Neural cell (in vitro differentiated cells): ENCODE data around the gene HOXC9. TPM values are rescaled to one million over a fixed set of nuclear protein-coding genes. Genes with fewer than 3 reads are reported as not detected.

Source experiments
- H2AFZ ChIP-seq: fragments of 200-600, 300-800 bp; sonication (generic), shearing (Covaris generic); 2 replicates; pipeline ENCODE4 v1.6.0; 2014; ENCODE audit warnings: low read depth, mild to moderate bottlenecking, antibody characterized with exemption, low read length, moderate library complexity
- H3F3A ChIP-seq: fragments of 200-600 bp; shearing (Covaris generic); 2 replicates; pipeline ENCODE4 v1.6.1; 2016; ENCODE audit warnings: mild to moderate bottlenecking, moderate library complexity, mixed read lengths, antibody characterized with exemption, low read length; ENCODE audit not compliant: insufficient read depth, poor library complexity, severe bottlenecking
- H3K27ac ChIP-seq: fragments of 200-600, 300-800 bp; sonication (generic), shearing (Covaris generic); 2 replicates; pipeline ENCODE4 v1.5.1; 2014; ENCODE audit warnings: mild to moderate bottlenecking, low read length, moderate library complexity
- H3K27me3 ChIP-seq: fragments of 300-800, 200-600 bp; sonication (generic), shearing (Covaris generic); 2 replicates; pipeline ENCODE4 v1.6.0; 2014; ENCODE audit warnings: mild to moderate bottlenecking, low read depth, low read length, moderate library complexity; ENCODE audit not compliant: insufficient read depth
- H3K36me3 ChIP-seq: fragments of 300-800, 200-600 bp; sonication (generic), shearing (Covaris generic); 2 replicates; pipeline ENCODE4 v1.5.1; 2014; ENCODE audit warnings: mild to moderate bottlenecking, antibody characterized with exemption, low read length, moderate library complexity; ENCODE audit not compliant: insufficient read depth
- H3K4me2 ChIP-seq: fragments of 300-800, 200-600 bp; sonication (generic), shearing (Covaris generic); 2 replicates; pipeline ENCODE4 v1.6.0; 2014; ENCODE audit warnings: mild to moderate bottlenecking, low read length
- H3K4me3 ChIP-seq: fragments of 300-800, 200-600 bp; sonication (generic), shearing (Covaris generic); 2 replicates; pipeline ENCODE4 v1.5.1; 2014; ENCODE audit warnings: mild to moderate bottlenecking, low read length, moderate library complexity
- H3K79me2 ChIP-seq: fragments of 200-600 bp; shearing (Covaris generic); replicated peaks from 2 replicates; pipeline ENCODE4 v1.6.0; 2014; ENCODE audit warnings: mild to moderate bottlenecking, low read length, moderate library complexity; ENCODE audit not compliant: insufficient read depth
- H3K9ac ChIP-seq: fragments of 300-800, 200-600 bp; sonication (generic), shearing (Covaris generic); 2 replicates; pipeline ENCODE4 v1.6.1; 2016; ENCODE audit warnings: mild to moderate bottlenecking, low read length, mixed read lengths
- H3K9me2 ChIP-seq: fragments of 200-600 bp; shearing (Covaris generic); 2 replicates; pipeline ENCODE4 v1.6.1; 2016; ENCODE audit warnings: mild to moderate bottlenecking, low read length, mixed read lengths; ENCODE audit not compliant: insufficient read depth
- H3K9me3 ChIP-seq: fragments of 200-600, 300-800 bp; sonication (generic), shearing (Covaris generic); 2 replicates; pipeline ENCODE4 v1.6.1; 2016; ENCODE audit warnings: mild to moderate bottlenecking, mixed run types, low read length, moderate library complexity, mixed read lengths
- H4K20me1 ChIP-seq: fragments of 200-600 bp; shearing (Covaris generic); 2 replicates; pipeline ENCODE4 v1.6.1; 2016; ENCODE audit warnings: mild to moderate bottlenecking, mixed run types; ENCODE audit not compliant: insufficient read depth
- EP300 ChIP-seq: fragments of 450-650 bp; conservative IDR thresholded peaks from 2 replicates; pipeline ENCODE4 v1.6.1; 2014; ENCODE audit warnings: antibody characterized with exemption, mild to moderate bottlenecking, moderate library complexity; ENCODE audit not compliant: poor library complexity, severe bottlenecking
- EZH2 ChIP-seq: fragments of 200-600, 300-800 bp; shearing (Covaris generic), sonication (generic); IDR thresholded peaks from 2 replicates; pipeline ENCODE4 v1.6.1; 2014; ENCODE audit warnings: antibody characterized with exemption, low read length, borderline replicate concordance, mild to moderate bottlenecking; ENCODE audit not compliant: insufficient read depth, poor library complexity, severe bottlenecking
- MXI1 ChIP-seq: fragments of 450-650 bp; conservative IDR thresholded peaks from 2 replicates; pipeline ENCODE4 v1.6.1; 2014; ENCODE audit warnings: antibody characterized with exemption, mild to moderate bottlenecking; ENCODE audit not compliant: poor library complexity, severe bottlenecking
- POLR2AphosphoS5 ChIP-seq: IDR thresholded peaks from 2 replicates; pipeline ENCODE4 v1.6.1; 2012
- RAD21 ChIP-seq: fragments of 450-650 bp; conservative IDR thresholded peaks from 2 replicates; pipeline ENCODE4 v1.6.1; 2014; ENCODE audit warnings: antibody characterized with exemption, mild to moderate bottlenecking, moderate library complexity
- SMC3 ChIP-seq: fragments of 450-650 bp; conservative IDR thresholded peaks from 2 replicates; pipeline ENCODE4 v1.6.1; 2014; ENCODE audit warnings: antibody characterized with exemption, mild to moderate bottlenecking, moderate library complexity; ENCODE audit not compliant: poor library complexity
- TAF1 ChIP-seq: IDR thresholded peaks from 2 replicates; pipeline ENCODE4 v1.6.1; 2012; ENCODE audit warnings: low read depth
- polyA plus RNA-seq: library from polyadenylated mRNA; depleted of rRNA; stranded (reverse); fragments of >200 nt; gene quantifications from 2 replicates; pipeline ENCODE4 v1.2.3, GENCODE V29; 2014
- TF ChIP-seq, protein P1 (sequence below): fragments of 450-650 bp; IDR thresholded peaks from 2 replicates; pipeline ENCODE4 v1.5.1; 2014; ENCODE audit warnings: antibody characterized with exemption, mild to moderate bottlenecking, moderate library complexity; ENCODE audit not compliant: poor library complexity, severe bottlenecking
- TF ChIP-seq, protein P2 (sequence below): IDR thresholded peaks from 2 replicates; pipeline ENCODE4 v1.6.1; 2012; ENCODE audit warnings: borderline replicate concordance

HOXC9 gene
- polyA plus RNA-seq, 1 donor from 2014 or later: not detected

DNA sequence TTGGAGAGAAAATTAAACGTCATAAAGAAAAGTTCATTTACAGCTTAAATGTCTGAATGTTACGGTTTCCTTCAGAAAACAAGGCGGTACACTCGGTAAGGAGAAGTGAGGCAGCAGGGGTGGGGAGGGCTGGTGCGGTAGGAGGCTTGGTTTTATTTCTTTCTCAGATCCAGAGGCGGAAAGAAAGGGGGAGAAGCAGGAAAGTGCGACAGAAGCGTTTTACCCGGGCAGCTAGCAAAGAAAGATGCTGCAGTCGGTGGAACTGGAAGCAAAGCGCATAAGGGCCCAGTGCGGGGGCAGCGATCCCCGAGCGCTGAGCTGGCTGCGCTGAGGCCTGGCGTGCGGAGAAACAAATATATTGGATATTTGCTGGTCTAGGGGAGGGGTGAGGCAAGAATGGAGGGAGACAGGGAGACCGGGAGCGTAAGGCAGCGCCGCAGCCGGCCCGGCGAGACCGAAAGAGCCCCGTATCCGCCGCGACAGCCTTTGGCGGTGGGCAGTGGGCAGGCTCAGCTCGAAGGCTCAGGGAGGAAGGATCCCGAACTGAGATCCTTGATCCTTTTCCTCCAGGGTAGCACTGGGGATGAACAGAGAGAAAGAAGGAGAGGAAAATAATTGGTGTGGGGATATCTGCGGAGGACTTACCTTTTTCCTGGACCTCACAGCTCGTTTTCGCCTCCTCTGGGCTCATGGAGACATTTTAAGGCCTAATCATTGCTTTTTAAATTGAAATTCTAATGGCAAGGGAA, 33.4 kb upstream of the HOXC9 start:
- TF ChIP-seq EP300: no peak
- no peak for TF ChIP-seq RAD21
- TF ChIP-seq, protein P1, sequence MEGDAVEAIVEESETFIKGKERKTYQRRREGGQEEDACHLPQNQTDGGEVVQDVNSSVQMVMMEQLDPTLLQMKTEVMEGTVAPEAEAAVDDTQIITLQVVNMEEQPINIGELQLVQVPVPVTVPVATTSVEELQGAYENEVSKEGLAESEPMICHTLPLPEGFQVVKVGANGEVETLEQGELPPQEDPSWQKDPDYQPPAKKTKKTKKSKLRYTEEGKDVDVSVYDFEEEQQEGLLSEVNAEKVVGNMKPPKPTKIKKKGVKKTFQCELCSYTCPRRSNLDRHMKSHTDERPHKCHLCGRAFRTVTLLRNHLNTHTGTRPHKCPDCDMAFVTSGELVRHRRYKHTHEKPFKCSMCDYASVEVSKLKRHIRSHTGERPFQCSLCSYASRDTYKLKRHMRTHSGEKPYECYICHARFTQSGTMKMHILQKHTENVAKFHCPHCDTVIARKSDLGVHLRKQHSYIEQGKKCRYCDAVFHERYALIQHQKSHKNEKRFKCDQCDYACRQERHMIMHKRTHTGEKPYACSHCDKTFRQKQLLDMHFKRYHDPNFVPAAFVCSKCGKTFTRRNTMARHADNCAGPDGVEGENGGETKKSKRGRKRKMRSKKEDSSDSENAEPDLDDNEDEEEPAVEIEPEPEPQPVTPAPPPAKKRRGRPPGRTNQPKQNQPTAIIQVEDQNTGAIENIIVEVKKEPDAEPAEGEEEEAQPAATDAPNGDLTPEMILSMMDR: no peak
- no peak for TF ChIP-seq SMC3
- peak; percentile 8 for TF ChIP-seq POLR2AphosphoS5
- TF ChIP-seq, protein P2, sequence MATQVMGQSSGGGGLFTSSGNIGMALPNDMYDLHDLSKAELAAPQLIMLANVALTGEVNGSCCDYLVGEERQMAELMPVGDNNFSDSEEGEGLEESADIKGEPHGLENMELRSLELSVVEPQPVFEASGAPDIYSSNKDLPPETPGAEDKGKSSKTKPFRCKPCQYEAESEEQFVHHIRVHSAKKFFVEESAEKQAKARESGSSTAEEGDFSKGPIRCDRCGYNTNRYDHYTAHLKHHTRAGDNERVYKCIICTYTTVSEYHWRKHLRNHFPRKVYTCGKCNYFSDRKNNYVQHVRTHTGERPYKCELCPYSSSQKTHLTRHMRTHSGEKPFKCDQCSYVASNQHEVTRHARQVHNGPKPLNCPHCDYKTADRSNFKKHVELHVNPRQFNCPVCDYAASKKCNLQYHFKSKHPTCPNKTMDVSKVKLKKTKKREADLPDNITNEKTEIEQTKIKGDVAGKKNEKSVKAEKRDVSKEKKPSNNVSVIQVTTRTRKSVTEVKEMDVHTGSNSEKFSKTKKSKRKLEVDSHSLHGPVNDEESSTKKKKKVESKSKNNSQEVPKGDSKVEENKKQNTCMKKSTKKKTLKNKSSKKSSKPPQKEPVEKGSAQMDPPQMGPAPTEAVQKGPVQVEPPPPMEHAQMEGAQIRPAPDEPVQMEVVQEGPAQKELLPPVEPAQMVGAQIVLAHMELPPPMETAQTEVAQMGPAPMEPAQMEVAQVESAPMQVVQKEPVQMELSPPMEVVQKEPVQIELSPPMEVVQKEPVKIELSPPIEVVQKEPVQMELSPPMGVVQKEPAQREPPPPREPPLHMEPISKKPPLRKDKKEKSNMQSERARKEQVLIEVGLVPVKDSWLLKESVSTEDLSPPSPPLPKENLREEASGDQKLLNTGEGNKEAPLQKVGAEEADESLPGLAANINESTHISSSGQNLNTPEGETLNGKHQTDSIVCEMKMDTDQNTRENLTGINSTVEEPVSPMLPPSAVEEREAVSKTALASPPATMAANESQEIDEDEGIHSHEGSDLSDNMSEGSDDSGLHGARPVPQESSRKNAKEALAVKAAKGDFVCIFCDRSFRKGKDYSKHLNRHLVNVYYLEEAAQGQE: no peak
- no peak for TF ChIP-seq TAF1
- peak; percentile 94 for TF ChIP-seq EZH2
- no peak for TF ChIP-seq MXI1
- Histone ChIP-seq H4K20me1 (no peaks in the 10 kb centered on the region), H3K9ac (no peak overlapping the region), H3K36me3 (no peaks in the 10 kb centered on the region), H3K4me2 (no peak overlapping the region), H3K4me3 (no peak overlapping the region), H3K27me3 (peaks cover 100% of the 10 kb centered on the region), H3K9me2 (no peaks in the 10 kb centered on the region), H3K9me3 (no peaks in the 10 kb centered on the region), H3F3A (no peaks in the 10 kb centered on the region), H2AFZ (no peak overlapping the region), H3K27ac (no peak overlapping the region), H3K79me2 (no peaks in the 10 kb centered on the region)

DNA sequence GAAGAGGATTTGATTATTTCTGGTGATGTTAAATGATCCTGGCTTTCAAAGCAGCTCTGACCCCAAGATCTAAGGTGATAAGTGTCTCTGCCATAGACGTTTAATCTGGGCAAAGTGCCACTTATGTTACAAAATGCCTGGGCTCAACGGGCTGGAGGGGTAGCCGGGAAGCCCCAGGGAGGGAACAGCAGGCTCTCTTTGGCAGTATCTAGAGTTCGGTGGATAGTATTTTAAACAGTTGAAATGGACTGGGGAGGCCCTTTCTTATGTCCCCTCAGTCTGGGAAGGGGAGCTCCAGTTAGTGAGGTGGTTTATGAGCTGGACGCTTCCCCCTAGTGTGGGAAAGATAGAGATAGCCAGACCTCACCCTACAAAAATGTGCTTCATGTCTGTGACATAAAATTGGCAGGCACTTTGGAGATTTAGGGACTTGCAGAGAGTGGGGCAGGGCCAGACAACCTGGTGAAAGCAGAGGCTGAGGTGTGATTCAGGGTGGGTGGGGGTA, 32.5 kb upstream of the HOXC9 start:
- no peak overlapping the region for H3K27ac ChIP-seq
- no peak overlapping the region for H2AFZ ChIP-seq
- TF ChIP-seq, protein P2: no peak
- no peak for TF ChIP-seq MXI1
- no peak for TF ChIP-seq EZH2
- no peak for TF ChIP-seq TAF1
- TF ChIP-seq RAD21: no peak
- no peak for TF ChIP-seq POLR2AphosphoS5
- no peak for TF ChIP-seq EP300
- no peak for TF ChIP-seq SMC3
- TF ChIP-seq, protein P1: no peak
- H3K9me3 ChIP-seq: no peaks in the 10 kb centered on the region
- H3K4me2 ChIP-seq: no peak overlapping the region
- H3K36me3 ChIP-seq: no peaks in the 10 kb centered on the region
- H3K79me2 ChIP-seq: no peaks in the 10 kb centered on the region
- no peaks in the 10 kb centered on the region for H3K9me2 ChIP-seq
- H3K4me3 ChIP-seq: no peak overlapping the region
- no peaks in the 10 kb centered on the region for H4K20me1 ChIP-seq
- peaks cover 100% of the 10 kb centered on the region for H3K27me3 ChIP-seq
- no peaks in the 10 kb centered on the region for H3F3A ChIP-seq
- no peak overlapping the region for H3K9ac ChIP-seq
